Kidney epithelial cell (primary cell): ENCODE measurements around the gene DGKG. TPM values are rescaled to one million over a fixed set of nuclear protein-coding genes. Genes with fewer than 3 reads are reported as not detected.

Experiments
- DNase-seq: peaks from one replicate; pipeline ENCODE4 v3.0.0-alpha.2; 2010; ENCODE audit warnings: low read depth
- H3K27me3 ChIP-seq: 2 replicates; pipeline ENCODE4 v1.6.0; 2011; ENCODE audit warnings: low read length; ENCODE audit not compliant: control insufficient read depth, insufficient read depth
- H3K36me3 ChIP-seq: 2 replicates; pipeline ENCODE4 v1.5.1; 2011; ENCODE audit warnings: low read length; ENCODE audit not compliant: control insufficient read depth, insufficient read depth
- H3K4me3 ChIP-seq: 2 replicates; pipeline ENCODE4 v1.5.1; 2011; ENCODE audit warnings: low read depth, mild to moderate bottlenecking, control low read depth, low read length
- CTCF ChIP-seq: IDR thresholded peaks from 2 replicates; pipeline ENCODE4 v1.5.1; 2011; ENCODE audit warnings: mild to moderate bottlenecking, moderate library complexity, low read length, control low read depth, inconsistent platforms; ENCODE audit not compliant: insufficient read depth, poor library complexity, severe bottlenecking
- total RNA-seq: library from RNA; depleted of rRNA; stranded (reverse); fragments of >200 nt; gene quantifications from 2 replicates; pipeline ENCODE4 v1.2.3, GENCODE V29; 2015

Gene DGKG
- total RNA-seq, 1 donor from 2014 or later: 0.04 TPM

GRCh38 chr3:186166491-186167288 is 195.3 kb downstream of the DGKG start:
- Histone ChIP-seq H3K27me3 (peaks cover 9% of the 10 kb centered on the region), H3K36me3 (no peaks in the 10 kb centered on the region), H3K4me3 (no peak overlapping the region)
- TF ChIP-seq CTCF: no peak
- no peak for DNase-seq

- no peaks in the 10 kb centered on the region for H3K36me3 ChIP-seq
- no peak for DNase-seq
Measured at GRCh38 chr3:186166036-186166435, 196.0 kb downstream of the DGKG start.

GRCh38 chr3:186165331-186165730 is 196.7 kb downstream of the DGKG start:
- no peak for DNase-seq
- no peak for TF ChIP-seq CTCF
- Histone ChIP-seq H3K4me3 (no peak overlapping the region), H3K36me3 (no peaks in the 10 kb centered on the region), H3K27me3 (peaks cover 9% of the 10 kb centered on the region)

More at GRCh38 chr3:186166036-186166435, 196.0 kb downstream of the DGKG start:
- Histone ChIP-seq H3K4me3 (no peak overlapping the region), H3K27me3 (peaks cover 9% of the 10 kb centered on the region)
- TF ChIP-seq CTCF: no peak

GRCh38 chr3:186164696-186165095 is 197.3 kb downstream of the DGKG start:
- DNase-seq: no peak
- H3K27me3 ChIP-seq: peaks cover 9% of the 10 kb centered on the region
- no peak for TF ChIP-seq CTCF
- H3K36me3 ChIP-seq: no peaks in the 10 kb centered on the region
- H3K4me3 ChIP-seq: no peak overlapping the region

- no peak overlapping the region for H3K4me3 ChIP-seq
- no peaks in the 10 kb centered on the region for H3K36me3 ChIP-seq
- no peak for DNase-seq
- TF ChIP-seq CTCF: no peak
- peaks cover 9% of the 10 kb centered on the region for H3K27me3 ChIP-seq
Measured at GRCh38 chr3:186162221-186162620, 199.8 kb downstream of the DGKG start.
